Caco-2 (cell line): ENCODE results near the gene COCH. TPM values are rescaled to one million over a fixed set of nuclear protein-coding genes. Genes with fewer than 3 reads are reported as not detected.

Experiments used
- BruUV-seq: library from RNA; stranded (reverse); fragments of 400-500 nt; replicated peaks from 2 replicates; lab custom pipeline; 2021; lab: Mats Ljungman, UMichigan
- CTCF ChIA-PET: fragments of 300-600 bp; sonication (Branson Sonifier 250); formaldehyde crosslinking; loops from one replicate; lab custom pipeline; 2022; ENCODE audit warnings: antibody characterized with exemption; lab: Charles Lee
- POLR2A ChIA-PET: fragments of 300-600 bp; sonication (Branson Sonifier 250); formaldehyde crosslinking; loops from one replicate; lab custom pipeline; 2022; ENCODE audit warnings: antibody characterized with exemption; lab: Charles Lee
- DNase-seq, 2 experiments: peaks; one replicate each; pipeline versions ENCODE4 v3.0.0 to v3.0.0-alpha.2; 2020 to 2022
- H3K27me3 ChIP-seq: replicated peaks from 2 replicates; pipeline ENCODE4 v1.6.0; 2011; ENCODE audit warnings: low read length; ENCODE audit not compliant: control insufficient read depth, insufficient read depth
- H3K36me3 ChIP-seq: 2 replicates; pipeline ENCODE4 v1.5.1; 2011; ENCODE audit warnings: low read length; ENCODE audit not compliant: control insufficient read depth, insufficient read depth
- H3K4me1 ChIP-seq: fragments of 250-450 bp; sonication (Bioruptor Pico); 2 replicates; pipeline ENCODE4 v1.5.1; 2020; ENCODE audit warnings: mild to moderate bottlenecking
- H3K4me3 ChIP-seq: 2 replicates; pipeline ENCODE4 v1.5.1; 2011; ENCODE audit warnings: low read depth, mild to moderate bottlenecking, control low read depth, low read length
- H3K9me3 ChIP-seq: fragments of 250-450 bp; sonication (Bioruptor Pico); 2 replicates; pipeline ENCODE4 v1.5.1; 2020; ENCODE audit warnings: mild to moderate bottlenecking, moderate library complexity
- H3K27ac Mint-ChIP-seq: one replicate; pipeline ENCODE4 v1.8.0; 2022; ENCODE audit warnings: mixed read lengths; ENCODE audit not compliant: unreplicated experiment
- H3K27me3 Mint-ChIP-seq: one replicate; pipeline ENCODE4 v1.8.0; 2022; ENCODE audit warnings: mixed read lengths; ENCODE audit not compliant: insufficient read depth, unreplicated experiment
- H3K36me3 Mint-ChIP-seq: one replicate; pipeline ENCODE4 v1.8.0; 2022; ENCODE audit warnings: mild to moderate bottlenecking, mixed read lengths; ENCODE audit not compliant: insufficient read depth, unreplicated experiment
- H3K4me1 Mint-ChIP-seq: one replicate; pipeline ENCODE4 v1.8.0; 2022; ENCODE audit warnings: low read depth, mixed read lengths; ENCODE audit not compliant: unreplicated experiment
- H3K4me3 Mint-ChIP-seq: one replicate; pipeline ENCODE4 v1.8.0; 2022; ENCODE audit warnings: mild to moderate bottlenecking, moderate library complexity, mixed read lengths; ENCODE audit not compliant: unreplicated experiment
- H3K9me3 Mint-ChIP-seq: one replicate; pipeline ENCODE4 v1.8.0; 2022; ENCODE audit warnings: mixed read lengths; ENCODE audit not compliant: unreplicated experiment
- CTCF ChIP-seq, 2 experiments: fragments of 200-600 bp in 1 of 2; IDR thresholded peaks; 1 replicate in 1 of 2; 2 replicates in 1 of 2; pipeline versions ENCODE4 v1.5.1 to v1.8.0; 2011 to 2022; ENCODE audit warnings: antibody characterized with exemption in 1 of 2, control low read depth in 1 of 2, inconsistent platforms in 1 of 2, low read depth in 1 of 2, low read length in 1 of 2, mild to moderate bottlenecking in 1 of 2, moderate library complexity in 1 of 2; ENCODE audit not compliant: insufficient read depth in 1 of 2, severe bottlenecking in 1 of 2, unreplicated experiment in 1 of 2
- intact Hi-C: fragments of 100-400 bp; cut with micrococcal nuclease; formaldehyde crosslinking; loops from one replicate; pipeline ENCODE4 v1.10.0; 2022; ENCODE audit not compliant: unreplicated experiment
- total RNA-seq: library from RNA; stranded (reverse); gene quantifications from 2 replicates; pipeline ENCODE4 v1.2.3, GENCODE V29; 2022

Gene COCH
- total RNA-seq, 1 experiment from 2014 or later: 32.2 TPM

- no peaks in the 10 kb centered on the region for H3K9me3 Mint-ChIP-seq
- no peaks in the 10 kb centered on the region for H3K27me3 ChIP-seq
- H3K4me3 Mint-ChIP-seq: no peak overlapping the region
- POLR2A ChIA-PET: no interaction called here
- H3K4me1 ChIP-seq: 0 out of 2 replicates have a peak, but pooled peaks cover 6% of the 10 kb centered on the region
- intact Hi-C loops: no loop called here
- TF ChIP-seq CTCF (IDR thresholded peaks at IDR 0.05; ENCODE audit: insufficient read depth in 1 of 2, low read depth in 1 of 2, low read length in 1 of 2, severe bottlenecking in 1 of 2, unreplicated experiment in 1 of 2): no peak
- no TSS peak for BruUV-seq
- peaks cover 17% of the 10 kb centered on the region for H3K36me3 Mint-ChIP-seq
- no peaks in the 10 kb centered on the region for H3K36me3 ChIP-seq
- DNase-seq: no peak
- no peaks in the 10 kb centered on the region for H3K4me1 Mint-ChIP-seq
- H3K4me3 ChIP-seq: no peak overlapping the region
- no peaks in the 10 kb centered on the region for H3K27me3 Mint-ChIP-seq
- H3K9me3 ChIP-seq: no peaks in the 10 kb centered on the region
- H3K27ac Mint-ChIP-seq: no peak overlapping the region
- CTCF ChIA-PET: no interaction called here
These were observed 14.9 kb downstream of the COCH start for GRCh38 chr14:30889244-30889594.

GRCh38 chr14:30893819-30894218 is 19.5 kb downstream of the COCH start:
- CTCF ChIA-PET: no interaction called here
- POLR2A ChIA-PET: no interaction called here
- TF ChIP-seq CTCF (IDR thresholded peaks at IDR 0.05; ENCODE audit: insufficient read depth in 1 of 2, low read depth in 1 of 2, low read length in 1 of 2, severe bottlenecking in 1 of 2, unreplicated experiment in 1 of 2): no peak
- H3K4me1 ChIP-seq: 0 out of 2 replicates have a peak, but pooled peaks cover 5% of the 10 kb centered on the region
- BruUV-seq: no TSS peak
- Mint-ChIP-seq H3K27me3 (no peaks in the 10 kb centered on the region), H3K4me1 (no peaks in the 10 kb centered on the region), H3K36me3 (peaks cover 29% of the 10 kb centered on the region), H3K9me3 (no peaks in the 10 kb centered on the region), H3K4me3 (no peak overlapping the region), H3K27ac (no peak overlapping the region)
- H3K9me3 ChIP-seq: no peaks in the 10 kb centered on the region
- no peak for DNase-seq
- H3K36me3 ChIP-seq: no peaks in the 10 kb centered on the region
- H3K27me3 ChIP-seq: no peaks in the 10 kb centered on the region
- H3K4me3 ChIP-seq: no peak overlapping the region
- intact Hi-C loops: no loop called here

GRCh38 chr14:30894923-30895515 is 20.7 kb downstream of the COCH start:
- no peaks in the 10 kb centered on the region for H3K36me3 ChIP-seq
- no peak overlapping the region for H3K27ac Mint-ChIP-seq

More at GRCh38 chr14:30894923-30895515, 20.7 kb downstream of the COCH start:
- no peak for DNase-seq
- intact Hi-C loops: no loop called here
- no peak overlapping the region for H3K4me3 Mint-ChIP-seq
- no peak overlapping the region for H3K4me3 ChIP-seq
- no peaks in the 10 kb centered on the region for H3K27me3 Mint-ChIP-seq
- no peaks in the 10 kb centered on the region for H3K27me3 ChIP-seq
- no peaks in the 10 kb centered on the region for H3K4me1 ChIP-seq
- ChIA-PET CTCF (interaction anchor here (0.6 kb wide), 1 partner anchor 19 kb away, joined by 4 read pairs; no protein-coding TSS in a partner anchor), POLR2A (interaction anchor here (0.6 kb wide), 1 partner anchor 331 kb away, joined by 4 read pairs; no protein-coding TSS in a partner anchor)
- H3K9me3 ChIP-seq: no peaks in the 10 kb centered on the region
- no TSS peak for BruUV-seq
- no peak for TF ChIP-seq CTCF (IDR thresholded peaks at IDR 0.05; ENCODE audit: insufficient read depth in 1 of 2, low read depth in 1 of 2, low read length in 1 of 2, severe bottlenecking in 1 of 2, unreplicated experiment in 1 of 2)
- no peaks in the 10 kb centered on the region for H3K4me1 Mint-ChIP-seq
- H3K9me3 Mint-ChIP-seq: no peaks in the 10 kb centered on the region
- H3K36me3 Mint-ChIP-seq: peaks cover 41% of the 10 kb centered on the region
